HG02870 (cell line): ENCODE data around the gene GPR4.
"Not testable (repeated sequence)": the region's sequence is repeated elsewhere in the genome, so short reads cannot be mapped to it uniquely, and the experiment has no call there.

ENCODE experiments used
- ATAC-seq: cut with Tn5 transposase; IDR thresholded peaks from one replicate; pipeline ENCODE4 v1.9.1; 2021; ENCODE audit warnings: mild to moderate bottlenecking, moderate library complexity; ENCODE audit not compliant: unreplicated experiment

GPR4 gene

GRCh38 chr19:45601524-45602374 lies at the start of gene GPR4:
GPR4 (minus strand) TSS chr19:45602212; CDS start chr19:45591866, 10,346 bp downstream.
- ATAC-seq, result no peak

- ATAC-seq, result no peak
Measured at GRCh38 chr19:45650722-45651121, 48.7 kb upstream of the GPR4 start.

- no peak for ATAC-seq
Measured at GRCh38 chr19:45646345-45646698, 44.3 kb upstream of the GPR4 start.

DNA sequence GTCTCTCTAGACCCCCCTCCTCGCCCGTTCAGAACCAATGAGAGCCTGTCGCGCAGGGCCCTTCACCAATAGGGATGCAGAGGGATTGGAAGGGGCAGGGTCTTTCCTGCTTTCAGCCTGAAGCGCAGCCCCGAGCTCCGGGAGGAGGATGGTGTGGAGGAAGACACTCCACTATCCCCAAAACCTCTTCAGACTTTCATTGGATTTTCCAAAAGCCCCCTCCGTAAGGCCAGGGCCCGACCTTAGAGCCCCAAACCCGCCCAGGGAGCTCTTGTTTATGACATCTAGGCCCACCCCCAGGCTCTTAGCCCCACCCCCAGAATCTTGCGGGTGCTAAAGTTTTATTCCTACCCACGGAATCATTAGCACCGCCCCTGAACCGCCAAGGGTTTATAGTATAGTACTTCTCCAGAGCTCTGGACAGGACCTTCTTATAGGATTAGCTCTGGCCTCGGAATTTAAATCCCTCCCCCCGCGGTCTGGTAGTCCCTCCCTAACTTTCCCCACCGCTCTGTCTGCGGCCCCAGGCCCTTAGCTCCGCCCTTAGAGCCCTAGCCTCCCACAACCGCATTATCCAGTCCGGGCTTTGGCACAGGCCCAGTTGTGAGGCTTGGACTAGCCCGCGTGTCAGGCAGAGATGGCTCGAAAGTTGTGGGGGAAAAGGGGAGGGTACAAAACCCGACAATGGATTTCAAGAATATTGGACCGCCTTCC lies 43.8 kb upstream of the GPR4 start:
- peak; percentile 29 for ATAC-seq

- ATAC-seq, result no peak
Measured at GRCh38 chr19:45645068-45645630, 43.1 kb upstream of the GPR4 start.

DNA sequence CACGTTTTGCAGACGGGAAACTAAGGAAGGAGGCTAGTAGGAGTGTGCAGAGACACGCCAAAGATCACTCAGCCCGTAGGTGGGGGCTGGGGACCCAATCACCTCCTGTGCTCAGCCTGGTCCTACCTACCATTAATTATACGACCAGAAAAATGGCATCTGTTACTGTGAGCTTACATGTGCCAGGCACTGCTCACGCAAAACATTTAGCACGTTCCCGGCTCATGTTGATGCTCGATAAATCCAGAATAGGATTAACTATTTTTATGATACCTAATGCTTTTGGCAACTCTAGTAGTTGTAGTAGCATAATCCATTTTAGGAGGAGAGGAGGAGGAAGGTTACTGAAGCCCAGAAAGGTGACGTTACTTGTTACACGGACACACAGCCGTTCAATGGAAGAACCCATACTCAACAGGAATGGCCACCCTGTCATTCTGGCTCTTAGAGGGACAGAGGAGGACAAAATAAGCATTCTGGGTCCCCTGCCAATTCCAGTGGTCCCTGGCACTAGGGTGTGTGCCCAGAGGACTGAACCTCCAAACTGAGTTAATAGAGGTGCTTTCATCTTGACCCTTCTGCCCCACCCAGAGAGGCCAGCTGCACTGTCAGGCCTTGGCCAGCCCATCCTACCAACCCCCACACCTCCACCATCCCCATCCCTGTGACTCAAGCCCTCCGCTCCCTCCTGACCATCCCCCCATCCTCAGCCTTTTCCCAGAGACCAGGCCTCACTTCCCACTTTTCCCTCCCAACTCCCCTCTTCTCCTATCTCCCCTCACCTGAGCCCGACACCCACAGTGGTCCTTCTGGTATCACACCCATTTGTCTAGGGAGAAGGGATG lies 42.1 kb upstream of the GPR4 start:
- ATAC-seq, result no peak

DNA sequence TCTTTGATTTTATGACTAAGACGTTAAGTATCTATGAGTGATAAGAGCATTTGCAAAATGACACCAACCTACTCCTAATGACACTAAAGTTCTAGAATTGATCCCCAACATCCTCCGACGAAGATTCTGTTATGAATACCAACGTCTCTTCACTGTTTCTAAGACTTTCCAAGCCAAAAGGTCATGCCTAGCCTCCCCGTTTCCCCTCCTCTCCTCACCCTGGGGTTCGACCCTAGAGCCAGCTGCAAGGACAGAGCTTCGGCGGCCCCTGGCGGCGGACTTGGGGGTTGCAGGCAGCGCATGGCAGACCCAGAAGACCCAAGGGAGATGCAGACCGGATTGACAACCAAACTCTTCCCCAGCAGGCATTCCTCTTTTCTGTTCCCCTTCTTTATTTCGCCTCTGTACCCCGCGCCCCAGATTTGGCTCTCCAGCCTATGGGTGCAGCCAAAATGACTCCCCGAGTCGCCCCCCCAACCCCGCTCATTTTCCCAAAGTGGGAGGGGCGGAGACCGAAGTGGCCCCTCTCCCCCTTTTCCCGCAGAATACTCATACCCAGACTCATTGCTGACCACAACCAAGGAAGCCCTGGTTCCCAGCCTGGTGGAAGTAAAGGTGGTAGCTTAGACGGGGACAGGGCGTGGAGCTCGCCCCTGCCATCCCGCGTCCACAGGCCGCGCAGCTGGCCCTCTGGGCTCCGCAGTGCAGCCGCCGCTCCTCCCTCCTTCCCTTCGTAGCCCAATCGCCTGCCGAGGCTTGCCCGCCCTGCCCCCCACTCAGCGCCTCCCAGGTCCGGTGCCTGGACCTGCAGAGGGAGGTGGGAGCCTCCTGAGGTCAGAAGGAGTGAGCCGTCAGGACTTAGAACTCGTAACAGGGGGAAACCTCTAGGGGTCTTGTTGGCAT lies 41.3 kb upstream of the GPR4 start:
- no peak for ATAC-seq

GRCh38 chr19:45641274-45642105 lies 39.5 kb upstream of the GPR4 start:
- peak; percentile 34 for ATAC-seq

DNA sequence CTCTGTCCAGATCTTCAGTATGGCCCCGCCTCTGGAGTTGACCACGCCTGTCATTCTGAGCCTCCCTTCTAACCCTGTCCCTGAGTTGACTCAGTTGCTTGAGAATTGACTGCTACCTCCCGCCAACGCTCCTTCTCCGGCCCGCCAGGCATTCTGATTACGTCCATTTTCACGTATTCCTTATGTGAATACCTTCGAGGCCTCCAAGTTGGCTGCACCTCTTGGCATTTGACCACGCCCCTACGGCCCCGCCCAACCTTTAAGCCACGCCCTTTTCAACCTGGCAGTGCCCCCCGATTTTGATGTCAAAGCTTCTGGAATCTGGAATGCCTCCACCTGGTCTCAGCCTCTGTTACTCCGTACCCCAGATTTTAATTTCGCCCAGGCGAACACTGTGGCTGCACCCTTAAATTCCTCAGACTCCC lies 38.8 kb upstream of the GPR4 start:
- no peak for ATAC-seq

DNA sequence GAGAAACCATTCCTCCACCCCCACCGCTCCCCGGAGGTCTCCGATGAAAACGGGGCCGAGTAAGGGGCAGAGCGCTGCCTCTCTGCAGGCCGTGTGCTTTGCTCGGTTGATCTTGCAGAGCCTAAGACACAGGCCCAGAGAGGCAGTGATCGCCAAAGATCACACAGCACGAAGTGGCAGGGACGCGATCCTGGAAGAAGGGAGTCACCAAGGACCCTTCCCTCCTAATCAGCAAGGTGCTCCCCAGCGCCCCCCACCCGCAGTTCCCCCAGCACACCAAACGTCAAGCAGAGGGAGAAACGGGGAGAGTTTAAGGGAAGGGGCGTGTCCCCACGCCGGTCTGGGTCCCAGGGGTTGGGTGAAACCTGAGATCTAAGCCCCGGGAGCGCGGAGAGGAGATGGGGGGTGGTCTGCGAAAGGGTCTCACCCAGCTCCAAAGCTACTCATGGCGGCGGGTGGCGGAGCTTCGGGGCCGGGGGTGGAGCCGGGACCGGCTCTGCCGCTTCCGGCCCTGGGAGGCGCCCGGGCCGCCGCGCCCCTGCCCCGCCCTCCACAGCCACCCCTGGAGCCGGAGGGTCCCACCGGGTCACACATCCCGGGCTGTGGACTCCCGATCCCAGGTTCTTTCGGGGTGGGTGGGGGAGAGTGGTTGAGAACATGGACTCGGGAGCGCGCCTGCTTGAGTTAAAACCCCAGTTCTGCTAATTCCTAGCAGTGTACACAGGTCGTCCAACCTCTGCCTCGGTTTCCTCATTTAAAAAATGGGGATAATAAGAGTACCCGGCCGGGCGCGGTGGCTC lies 37.1 kb upstream of the GPR4 start, which contains the start of gene EML2:
Gene EML2 (minus strand): TSS at position 468 of the 800 bp plus-strand sequence. CDS start 21 bp downstream, at position 447.
- ATAC-seq, result no peak

DNA sequence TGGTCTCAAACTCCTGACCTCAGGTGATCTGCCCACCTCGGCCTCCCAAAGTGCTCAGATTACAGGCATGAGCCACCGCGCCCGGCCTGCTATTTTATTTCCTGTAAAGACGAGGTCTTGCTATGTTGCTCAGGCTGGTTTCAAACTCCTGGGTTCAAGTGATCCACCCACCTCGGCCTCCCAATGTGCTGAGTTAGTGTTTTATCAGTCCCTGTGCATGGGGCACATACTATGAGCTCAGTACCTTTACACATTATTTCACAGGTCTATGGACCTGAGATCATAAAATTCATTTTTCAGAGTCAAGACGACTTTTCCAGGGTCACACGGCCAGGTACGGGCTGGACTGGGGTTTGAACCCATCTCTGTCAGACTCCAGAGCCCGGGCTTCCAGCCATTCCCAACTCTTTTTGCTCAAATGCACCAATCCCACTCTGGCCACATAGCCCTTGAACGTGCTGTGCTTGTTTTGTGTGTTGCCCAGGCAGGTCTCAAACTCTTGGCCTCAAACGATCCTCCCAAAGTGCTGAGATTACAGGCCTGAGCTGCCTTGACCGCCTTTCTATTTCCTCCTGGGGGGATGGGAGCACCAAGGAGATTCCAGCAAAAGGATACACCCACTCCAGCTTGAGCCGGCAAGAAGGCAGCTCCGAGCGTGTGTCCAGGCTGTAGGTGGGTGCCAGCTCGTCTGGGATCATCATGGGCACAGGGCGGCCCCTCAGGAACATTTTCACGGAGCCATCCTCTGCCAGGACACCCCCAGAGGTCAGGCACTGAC lies 36.1 kb upstream of the GPR4 start:
- no peak for ATAC-seq

DNA sequence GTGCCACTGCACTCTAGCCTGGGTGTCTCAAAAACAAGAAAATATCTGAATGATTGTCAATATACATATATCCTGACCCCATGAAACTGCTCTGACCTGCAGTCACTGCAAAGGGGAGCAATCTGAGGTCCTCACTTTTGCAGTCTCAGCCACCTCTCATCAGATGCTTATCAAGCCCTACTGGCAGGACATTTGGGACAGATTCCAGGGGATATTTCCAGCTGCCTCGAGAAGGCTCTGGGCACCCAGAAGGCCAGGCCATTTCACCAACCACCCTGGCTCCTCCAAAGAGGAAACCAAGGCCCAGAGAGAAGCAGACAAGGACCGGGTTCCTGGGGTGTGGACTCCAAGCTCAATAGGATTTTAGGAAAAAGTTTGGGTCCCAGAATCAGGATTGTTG lies 34.9 kb upstream of the GPR4 start:
- ATAC-seq, result no peak

- no peak for ATAC-seq
Measured at GRCh38 chr19:45636275-45636674, 34.3 kb upstream of the GPR4 start.

GRCh38 chr19:45632468-45633196 lies 30.6 kb upstream of the GPR4 start:
- no peak for ATAC-seq

- ATAC-seq, result no peak
Measured at GRCh38 chr19:45630463-45630862, 28.5 kb upstream of the GPR4 start.

DNA sequence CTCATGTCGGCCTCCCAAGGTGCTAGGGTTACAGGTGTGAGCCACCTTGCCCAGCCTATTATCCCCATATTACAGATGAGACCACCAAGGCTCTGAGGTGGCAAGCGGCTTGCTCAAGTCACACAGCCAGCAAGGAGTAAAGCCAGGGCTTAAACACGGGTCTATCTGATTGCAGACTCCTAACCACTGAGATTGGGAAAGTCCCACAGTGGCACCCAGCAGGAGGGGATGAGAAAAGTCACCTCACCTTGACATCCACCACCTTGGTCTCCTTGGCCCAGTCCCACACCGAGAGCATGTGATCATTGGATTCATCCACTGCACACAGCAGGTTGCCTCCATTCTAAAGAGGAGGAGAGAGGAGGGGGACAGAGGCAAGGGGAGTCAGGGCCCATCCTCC lies 27.7 kb upstream of the GPR4 start:
- ATAC-seq, result no peak

GRCh38 chr19:45628219-45628618 lies 26.2 kb upstream of the GPR4 start:
- not testable (repeated sequence) for ATAC-seq
